SK-N-SH (cell line): Measurements from ENCODE around the gene SLC5A11. TPM values are rescaled to one million over a fixed set of nuclear protein-coding genes. Genes with fewer than 3 reads are reported as not detected.

Source experiments
- CTCF ChIA-PET: fragments of 300-600, 350-600 bp; formaldehyde crosslinking; extraction: SDS; loops from one replicate; lab custom pipeline; 2021; lab: Yijun Ruan, JAX
- POLR2A ChIA-PET: fragments of 350-600 bp; sonication (Branson Sonifier 250); formaldehyde crosslinking; extraction: SDS; loops from one replicate; lab custom pipeline; 2020; ENCODE audit warnings: antibody characterized with exemption, inconsistent platforms; lab: Yijun Ruan, JAX
- DNase-seq: peaks from one replicate; pipeline ENCODE4 v3.0.0; 2012
- H2AFZ ChIP-seq: fragments of 200-600 bp; sonication (generic); 2 replicates; pipeline ENCODE4 v1.8.1; 2016; ENCODE audit warnings: antibody characterized with exemption, mild to moderate bottlenecking, low read depth
- H3F3A ChIP-seq: fragments of 200-600 bp; sonication (generic); replicated peaks from 2 replicates; pipeline ENCODE3; 2016; ENCODE audit warnings: antibody characterized with exemption, mild to moderate bottlenecking; ENCODE audit not compliant: insufficient read depth
- H3K27ac ChIP-seq, 2 experiments: fragments of 200-500 bp in 1 of 2; fragments of 200-600 bp in 1 of 2; sonication (Bioruptor generic) in 1 of 2; sonication (generic), shearing (Covaris generic) in 1 of 2; 2 replicates each; pipeline versions ENCODE4 v1.5.1 to v1.6.1; 2014 to 2016; ENCODE audit warnings: low read depth in 2 of 2, inconsistent platforms in 1 of 2, low read length in 1 of 2, mild to moderate bottlenecking in 1 of 2, mixed read lengths in 1 of 2
- H3K27me3 ChIP-seq: fragments of 200-600 bp; sonication (generic), shearing (Covaris generic); 2 replicates; pipeline ENCODE4 v1.6.1; 2016; ENCODE audit warnings: mixed run types; ENCODE audit not compliant: insufficient read depth
- H3K36me3 ChIP-seq, 2 experiments: fragments of 200-500 bp in 1 of 2; fragments of 200-600 bp in 1 of 2; sonication (Bioruptor generic) in 1 of 2; sonication (generic) in 1 of 2; replicated peaks in 1 of 2; 2 replicates each; pipeline versions ENCODE3 to v1.5.1; 2014 to 2016; ENCODE audit warnings: low read length in 1 of 2, mild to moderate bottlenecking in 1 of 2; ENCODE audit not compliant: insufficient read depth in 2 of 2, control insufficient read depth in 1 of 2
- H3K4me1 ChIP-seq, 2 experiments: fragments of 200-500 bp in 1 of 2; fragments of 200-600 bp in 1 of 2; sonication (Bioruptor generic) in 1 of 2; sonication (generic), shearing (Covaris generic) in 1 of 2; 2 replicates each; pipeline versions ENCODE4 v1.5.1 to v1.6.1; 2014 to 2016; ENCODE audit warnings: low read depth in 1 of 2, low read length in 1 of 2, mixed run types in 1 of 2; ENCODE audit not compliant: insufficient read depth in 2 of 2, control insufficient read depth in 1 of 2
- H3K4me2 ChIP-seq: fragments of 200-600 bp; sonication (generic), shearing (Covaris generic); 2 replicates; pipeline ENCODE4 v1.6.1; 2017; ENCODE audit warnings: mixed run types
- H3K4me3 ChIP-seq, 2 experiments: fragments of 200-500 bp in 1 of 2; fragments of 200-600 bp in 1 of 2; sonication (Bioruptor generic) in 1 of 2; sonication (generic), shearing (Covaris generic) in 1 of 2; 2 replicates each; pipeline versions ENCODE4 v1.5.1 to v1.8.1; 2014 to 2016; ENCODE audit warnings: low read depth in 2 of 2, inconsistent platforms in 1 of 2, low read length in 1 of 2, mild to moderate bottlenecking in 1 of 2, mixed read lengths in 1 of 2, moderate library complexity in 1 of 2
- H3K79me2 ChIP-seq: fragments of 200-600 bp; sonication (generic); 2 replicates; pipeline ENCODE4 v1.8.1; 2017; ENCODE audit warnings: mild to moderate bottlenecking; ENCODE audit not compliant: insufficient read depth
- H3K9ac ChIP-seq: fragments of 200-600 bp; sonication (generic); 2 replicates; pipeline ENCODE4 v1.6.1; 2017; ENCODE audit warnings: mixed run types
- H3K9me2 ChIP-seq: fragments of 200-600 bp; sonication (generic); 2 replicates; pipeline ENCODE4 v1.6.1; 2017; ENCODE audit warnings: mixed run types
- H3K9me3 ChIP-seq: fragments of 200-600 bp; sonication (generic); 2 replicates; pipeline ENCODE4 v1.6.1; 2017; ENCODE audit warnings: mixed run types, mild to moderate bottlenecking, moderate library complexity
- H4K20me1 ChIP-seq: fragments of 200-600 bp; sonication (generic); 2 replicates; pipeline ENCODE4 v1.6.1; 2017; ENCODE audit warnings: mild to moderate bottlenecking, mixed run types; ENCODE audit not compliant: insufficient read depth
- ELF1 ChIP-seq: IDR thresholded peaks from 2 replicates; pipeline ENCODE4 v1.4.0; 2012
- EP300 ChIP-seq, 2 experiments: IDR thresholded peaks; 2 replicates each; pipeline versions ENCODE4 v1.4.0 to v1.6.1; 2012; ENCODE audit warnings: borderline replicate concordance in 1 of 2, low read depth in 1 of 2, low read length in 1 of 2
- EZH2phosphoT487 ChIP-seq: fragments of 200-600 bp; sonication (generic); IDR thresholded peaks from 2 replicates; pipeline ENCODE4 v1.6.1; 2017; ENCODE audit warnings: low read depth, mixed run types, mild to moderate bottlenecking, antibody characterized with exemption, moderate library complexity, borderline replicate concordance
- FOXM1 ChIP-seq: IDR thresholded peaks from 2 replicates; pipeline ENCODE4 v1.4.0; 2012; ENCODE audit warnings: low read depth, mild to moderate bottlenecking
- GATA2 ChIP-seq: sonication (generic); formaldehyde crosslinking; IDR thresholded peaks from 2 replicates; pipeline ENCODE4 v1.5.0; 2020; ENCODE audit warnings: mild to moderate bottlenecking, missing genetic modification reagents
- JUND ChIP-seq: IDR thresholded peaks from 2 replicates; pipeline ENCODE4 v1.4.0; 2012
- NRF1 ChIP-seq: IDR thresholded peaks from 2 replicates; pipeline ENCODE4 v1.6.1; 2012; ENCODE audit warnings: low read depth, mild to moderate bottlenecking, low read length
- POLR2AphosphoS5 ChIP-seq: IDR thresholded peaks from 2 replicates; pipeline ENCODE4 v1.6.1; 2012; ENCODE audit warnings: low read depth, low read length
- RAD21 ChIP-seq: IDR thresholded peaks from 2 replicates; pipeline ENCODE4 v1.6.1; 2012; ENCODE audit warnings: mild to moderate bottlenecking, low read length
- RCOR1 ChIP-seq: fragments of 150-350 bp; IDR thresholded peaks from 2 replicates; pipeline ENCODE4 v1.6.1; 2017; ENCODE audit warnings: antibody characterized with exemption, low read length
- RFX5 ChIP-seq: IDR thresholded peaks from 2 replicates; pipeline ENCODE4 v1.6.1; 2012; ENCODE audit warnings: mild to moderate bottlenecking, improper control_type of control experiment, low read length
- SIN3A ChIP-seq: IDR thresholded peaks from 2 replicates; pipeline ENCODE4 v1.6.1; 2012; ENCODE audit warnings: low read depth, mild to moderate bottlenecking, low read length, moderate library complexity, borderline replicate concordance
- SMC3 ChIP-seq: IDR thresholded peaks from 2 replicates; pipeline ENCODE4 v1.6.1; 2012; ENCODE audit warnings: low read depth, low read length, improper control_type of control experiment
- TCF12 ChIP-seq: IDR thresholded peaks from 2 replicates; pipeline ENCODE4 v1.4.0; 2012
- WGBS: methylation state at CpG from one replicate; pipeline ENCODE4 v1.1.6; 2017; ENCODE audit warnings: low lambda C conversion rate; 5-methylcytosine and 5-hydroxymethylcytosine counted together
- polyA plus RNA-seq, 3 experiments: library from polyadenylated mRNA; depleted of rRNA; stranded (reverse); fragments of >200 nt; gene quantifications; 2 replicates each; pipeline ENCODE4 v1.2.3, GENCODE V29; 2012
- TF ChIP-seq, protein P1 (sequence below): IDR thresholded peaks from 2 replicates; pipeline ENCODE4 v1.4.0; 2012; ENCODE audit warnings: low read depth, borderline replicate concordance

Gene SLC5A11
- polyA plus RNA-seq, 1 of the 3 experiments (the other 2 are of a cell fraction) = not detected

GRCh38 chr16:24920568-24920967 lies 74.8 kb downstream of the SLC5A11 start:
- Histone ChIP-seq H3K4me1 (no peaks in the 10 kb centered on the region), H3K4me3 (no peak overlapping the region), H3K79me2 (no peaks in the 10 kb centered on the region), H3K36me3 (peaks cover 21 to 23% of the 10 kb centered on the region in 2 experiments), H3K4me2 (no peak overlapping the region), H2AFZ (no peak overlapping the region), H3K9me3 (no peaks in the 10 kb centered on the region), H3F3A (no peaks in the 10 kb centered on the region), H4K20me1 (no peaks in the 10 kb centered on the region), H3K9ac (no peak overlapping the region), H3K27me3 (no peaks in the 10 kb centered on the region), H3K27ac (no peak overlapping the region), H3K9me2 (no peaks in the 10 kb centered on the region)
- POLR2A ChIA-PET = no interaction called here
- 100% methylated on average over 2 of the region's 3 CpGs for WGBS
- CTCF ChIA-PET = no interaction called here
- no peak for DNase-seq
- TF ChIP-seq JUND = no peak

GRCh38 chr16:24921229-24921628 lies 75.5 kb downstream of the SLC5A11 start:
- CTCF ChIA-PET = no interaction called here
- Histone ChIP-seq H3K4me2 (no peak overlapping the region), H3K9me2 (no peaks in the 10 kb centered on the region), H3K27me3 (no peaks in the 10 kb centered on the region), H2AFZ (no peak overlapping the region), H3K36me3 (peaks cover 21 to 26% of the 10 kb centered on the region in 2 experiments), H3K4me1 (no peaks in the 10 kb centered on the region), H3K4me3 (no peak overlapping the region), H3K27ac (no peak overlapping the region), H3F3A (no peaks in the 10 kb centered on the region), H3K9ac (no peak overlapping the region), H3K9me3 (no peaks in the 10 kb centered on the region), H3K79me2 (no peaks in the 10 kb centered on the region), H4K20me1 (no peaks in the 10 kb centered on the region)
- WGBS = 99% methylated on average over 8 of the region's 8 CpGs
- no peak for TF ChIP-seq EZH2phosphoT487
- no peak for TF ChIP-seq GATA2
- TF ChIP-seq NRF1 = no peak
- TF ChIP-seq RAD21 = no peak
- TF ChIP-seq POLR2AphosphoS5 = no peak
- TF ChIP-seq TCF12 = no peak
- TF ChIP-seq FOXM1 = no peak
- POLR2A ChIA-PET = no interaction called here
- DNase-seq = no peak

DNA sequence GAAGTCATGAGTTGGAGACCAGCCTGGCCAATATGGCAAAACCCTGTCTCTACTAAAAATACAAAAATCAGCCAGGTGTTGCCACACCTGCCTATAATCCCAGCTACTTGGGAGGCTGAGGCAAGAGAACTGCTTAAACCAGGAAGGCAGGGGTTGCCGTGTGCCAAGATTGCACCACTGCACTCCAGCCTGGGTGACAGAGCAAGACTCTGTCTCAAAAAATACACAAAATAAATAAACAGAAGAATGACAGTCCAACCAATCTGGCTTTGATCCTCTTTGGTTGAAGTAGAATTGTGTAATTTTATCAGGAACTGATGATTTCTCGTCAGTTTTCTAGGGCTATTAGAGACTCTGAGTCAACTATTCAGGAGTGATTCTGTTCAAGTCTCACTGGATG lies 79.4 kb downstream of the SLC5A11 start:
- Histone ChIP-seq H4K20me1 (no peaks in the 10 kb centered on the region), H3K9ac (no peak overlapping the region), H3F3A (no peaks in the 10 kb centered on the region), H3K27me3 (no peaks in the 10 kb centered on the region), H3K4me1 (no peaks in the 10 kb centered on the region), H3K9me2 (no peaks in the 10 kb centered on the region), H3K9me3 (no peaks in the 10 kb centered on the region), H3K4me2 (no peak overlapping the region), H3K36me3 (peaks cover 29 to 38% of the 10 kb centered on the region in 2 experiments), H3K79me2 (no peaks in the 10 kb centered on the region), H3K4me3 (no peak overlapping the region), H3K27ac (no peak overlapping the region), H2AFZ (no peak overlapping the region)
- 95% methylated on average over 2 of the region's 2 CpGs for WGBS
- no peak for DNase-seq
- no peak for TF ChIP-seq ELF1
- TF ChIP-seq EP300 (IDR thresholded peaks at IDR 0.05; ENCODE audit: borderline replicate concordance in 1 of 2, low read depth in 1 of 2, low read length in 1 of 2) = no peak
- no peak for TF ChIP-seq RCOR1
- TF ChIP-seq SMC3 = no peak
- no peak for TF ChIP-seq SIN3A
- TF ChIP-seq, protein P1, sequence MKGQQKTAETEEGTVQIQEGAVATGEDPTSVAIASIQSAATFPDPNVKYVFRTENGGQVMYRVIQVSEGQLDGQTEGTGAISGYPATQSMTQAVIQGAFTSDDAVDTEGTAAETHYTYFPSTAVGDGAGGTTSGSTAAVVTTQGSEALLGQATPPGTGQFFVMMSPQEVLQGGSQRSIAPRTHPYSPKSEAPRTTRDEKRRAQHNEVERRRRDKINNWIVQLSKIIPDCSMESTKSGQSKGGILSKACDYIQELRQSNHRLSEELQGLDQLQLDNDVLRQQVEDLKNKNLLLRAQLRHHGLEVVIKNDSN = no peak
- TF ChIP-seq POLR2AphosphoS5 = no peak
- no peak for TF ChIP-seq RFX5
- no peak for TF ChIP-seq GATA2
- ChIA-PET CTCF (interaction anchor here (0.7 kb wide), 1 partner anchor 408 kb away, joined by 3 read pairs; no protein-coding TSS in a partner anchor), POLR2A (no interaction called here)
